Subcutaneous abdominal adipose tissue (tissue), 5 donors: ENCODE results near the gene CHD9NB.

Experiments
- H3K27ac ChIP-seq: one replicate; pipeline ENCODE4 v1.7.0; 2013; ENCODE audit warnings: low read depth, mild to moderate bottlenecking, inconsistent platforms, low read length, moderate library complexity
- H3K27me3 ChIP-seq, 5 donors: one replicate each; pipeline ENCODE4 v1.7.0; 2013; ENCODE audit warnings: low read length in 5 of 5, inconsistent platforms in 1 of 5; ENCODE audit not compliant: control insufficient read depth in 5 of 5, insufficient read depth in 4 of 5
- H3K36me3 ChIP-seq, 5 donors: one replicate each; pipeline ENCODE4 v1.7.0; 2013; ENCODE audit warnings: low read length in 5 of 5; ENCODE audit not compliant: control insufficient read depth in 5 of 5, insufficient read depth in 5 of 5
- H3K4me1 ChIP-seq, 5 donors: one replicate each; pipeline ENCODE4 v1.7.0; 2013; ENCODE audit warnings: low read length in 5 of 5, mild to moderate bottlenecking in 3 of 5, moderate library complexity in 1 of 5; ENCODE audit not compliant: control insufficient read depth in 5 of 5, insufficient read depth in 5 of 5
- H3K4me3 ChIP-seq, 5 donors: one replicate each; pipeline ENCODE4 v1.7.0; 2013; ENCODE audit warnings: low read length in 5 of 5, low read depth in 1 of 5
- H3K9ac ChIP-seq, 5 donors: one replicate each; pipeline ENCODE4 v1.7.0; 2013; ENCODE audit warnings: low read length in 5 of 5, mild to moderate bottlenecking in 4 of 5, moderate library complexity in 3 of 5
- H3K9me3 ChIP-seq, 5 donors: one replicate each; pipeline ENCODE4 v1.7.0; 2013; ENCODE audit warnings: low read length in 5 of 5; ENCODE audit not compliant: control insufficient read depth in 5 of 5
- donor health status: healthy.
- donor health status: healthy.
- donor health status: healthy.
- donor health status: healthy.
- donor health status: healthy.

The CHD9NB gene

DNA sequence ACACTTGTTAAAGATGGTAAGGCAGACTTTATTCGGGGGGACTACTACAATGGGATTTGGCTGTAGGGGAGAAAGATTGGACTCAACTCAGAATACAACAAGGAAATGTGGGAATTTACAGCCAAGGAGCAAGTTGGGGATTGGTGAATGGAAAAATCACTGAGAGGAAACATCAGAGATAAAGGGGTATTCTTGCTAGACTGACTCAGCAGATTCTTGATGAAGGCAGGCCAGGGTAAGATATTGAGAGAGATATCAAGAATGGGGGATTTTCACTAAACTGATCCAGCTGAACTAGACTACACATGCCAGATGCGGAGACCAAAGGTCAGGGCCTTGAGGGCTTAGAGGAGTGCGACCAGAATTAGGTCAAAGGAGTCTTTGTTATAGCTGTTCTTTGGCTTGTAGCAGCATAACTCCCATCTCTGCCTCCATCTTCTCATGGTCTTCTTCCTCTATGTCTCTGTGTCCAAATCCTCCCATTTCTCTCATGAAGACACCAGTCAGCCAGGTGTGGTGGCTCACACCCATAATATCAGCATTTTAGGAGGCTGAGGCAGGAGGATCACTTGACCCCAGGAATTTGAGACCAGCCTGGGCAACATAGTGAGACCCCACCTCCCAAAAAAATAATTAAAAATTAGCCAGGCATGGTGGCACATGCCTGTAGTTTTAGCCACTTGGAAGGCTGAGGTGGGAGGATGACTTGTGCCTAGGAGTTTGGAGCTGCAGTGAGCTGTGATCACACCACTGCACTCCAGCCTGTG is 17.3 kb downstream of the CHD9NB start:
- Histone ChIP-seq H3K27ac (no peak overlapping the region), H3K9ac (no peak overlapping the region), H3K27me3 (no peaks in the 10 kb centered on the region), H3K9me3 (no peaks in the 10 kb centered on the region), H3K4me1 (peaks cover 0 to 7% (median 0%) of the 10 kb centered on the region in 5 donors), H3K4me3 (no peak overlapping the region), H3K36me3 (no peaks in the 10 kb centered on the region)

DNA sequence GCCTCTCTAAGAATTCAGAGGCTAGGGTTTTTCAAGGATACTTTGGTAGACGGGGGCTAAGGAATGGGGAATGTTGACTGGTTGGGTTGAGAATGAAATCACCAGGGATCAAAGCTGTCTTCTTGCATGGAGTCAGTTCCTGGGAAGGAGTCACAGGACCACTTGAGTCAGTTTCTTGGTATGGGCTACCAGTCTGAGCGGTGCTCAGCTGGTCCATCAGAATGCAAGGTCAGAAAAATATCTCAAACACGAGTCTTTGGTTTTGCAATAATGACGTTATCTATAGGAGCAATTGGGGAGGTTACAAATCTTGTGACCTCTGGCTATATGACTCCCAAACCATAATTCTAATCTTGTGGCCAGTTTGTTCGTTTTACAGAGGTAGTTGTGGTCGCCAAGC is 18.4 kb downstream of the CHD9NB start:
- no peak overlapping the region for H3K4me3 ChIP-seq
- H3K4me1 ChIP-seq, result peaks cover 0 to 7% (median 0%) of the 10 kb centered on the region in 5 donors
- H3K9me3 ChIP-seq, result no peaks in the 10 kb centered on the region
- H3K27me3 ChIP-seq, result no peaks in the 10 kb centered on the region
- no peaks in the 10 kb centered on the region for H3K36me3 ChIP-seq
- no peak overlapping the region for H3K9ac ChIP-seq
- no peak overlapping the region for H3K27ac ChIP-seq

GRCh38 chr16:53031323-53031942 is 21.3 kb downstream of the CHD9NB start:
- Histone ChIP-seq H3K9me3 (no peaks in the 10 kb centered on the region), H3K27me3 (no peaks in the 10 kb centered on the region), H3K27ac (no peak overlapping the region), H3K36me3 (no peaks in the 10 kb centered on the region), H3K4me1 (peaks cover 0 to 7% (median 0%) of the 10 kb centered on the region in 5 donors), H3K9ac (no peak overlapping the region), H3K4me3 (no peak overlapping the region)

GRCh38 chr16:53029971-53030370 is 22.7 kb downstream of the CHD9NB start:
- no peak overlapping the region for H3K9ac ChIP-seq
- H3K27ac ChIP-seq, result no peak overlapping the region
- H3K27me3 ChIP-seq, result no peaks in the 10 kb centered on the region
- H3K36me3 ChIP-seq, result no peaks in the 10 kb centered on the region
- no peak overlapping the region for H3K4me3 ChIP-seq
- no peaks in the 10 kb centered on the region for H3K9me3 ChIP-seq
- peaks cover 0 to 7% (median 0%) of the 10 kb centered on the region in 5 donors for H3K4me1 ChIP-seq

DNA sequence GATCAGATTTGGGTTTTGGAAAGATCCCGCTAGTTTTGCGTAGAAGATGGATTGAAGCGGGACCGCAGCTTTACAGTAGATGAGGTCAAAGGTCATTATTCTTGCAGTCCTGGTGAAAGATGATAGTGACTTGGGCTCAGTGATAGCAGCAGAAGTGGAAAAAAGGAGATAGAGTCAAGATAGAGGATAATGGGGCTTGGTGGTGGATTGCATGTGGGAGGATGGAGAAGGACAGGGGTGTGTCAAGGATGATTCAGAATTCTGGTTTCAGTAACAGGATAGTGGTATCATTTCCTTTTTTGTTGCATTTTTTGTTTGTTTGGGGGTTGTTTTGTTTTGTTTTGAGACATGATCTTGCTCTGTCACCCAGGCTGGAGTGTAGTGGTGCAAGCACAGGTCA is 28.7 kb downstream of the CHD9NB start:
- Histone ChIP-seq H3K27me3 (no peaks in the 10 kb centered on the region), H3K36me3 (no peaks in the 10 kb centered on the region), H3K4me1 (no peaks in the 10 kb centered on the region), H3K9ac (no peak overlapping the region), H3K27ac (no peak overlapping the region), H3K4me3 (no peak overlapping the region), H3K9me3 (no peaks in the 10 kb centered on the region)

DNA sequence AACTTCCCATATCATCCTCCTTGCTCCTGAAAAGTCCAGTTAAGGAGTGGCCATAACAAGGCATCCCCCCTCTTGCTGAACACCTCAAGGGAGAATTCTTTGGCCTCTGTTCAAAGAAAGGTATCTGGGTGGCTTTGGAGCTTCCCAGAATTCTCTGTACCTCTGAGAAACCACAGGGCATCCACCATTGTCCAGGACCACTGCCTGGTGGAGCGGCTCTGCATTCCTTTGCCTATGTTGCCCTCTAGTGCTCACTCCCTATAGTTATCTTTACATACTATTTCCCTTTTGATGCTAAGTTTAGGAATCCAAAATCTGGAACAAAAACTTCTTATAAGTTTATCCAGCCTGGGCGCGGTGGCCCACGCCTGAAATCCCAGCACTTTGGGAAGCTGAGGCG is 30.3 kb downstream of the CHD9NB start:
- no peaks in the 10 kb centered on the region for H3K4me1 ChIP-seq
- H3K27ac ChIP-seq, result no peak overlapping the region
- H3K27me3 ChIP-seq, result no peaks in the 10 kb centered on the region

GRCh38 chr16:53018834-53019416 is 33.8 kb downstream of the CHD9NB start:
- H3K9ac ChIP-seq, result no peak overlapping the region
- H3K27ac ChIP-seq, result no peak overlapping the region
- peaks cover 0 to 5% (median 4%) of the 10 kb centered on the region in 5 donors for H3K4me1 ChIP-seq
- no peaks in the 10 kb centered on the region for H3K27me3 ChIP-seq
- H3K9me3 ChIP-seq, result no peaks in the 10 kb centered on the region
- no peak overlapping the region for H3K4me3 ChIP-seq
- H3K36me3 ChIP-seq, result no peaks in the 10 kb centered on the region

More for the DNA sequence above, 30.3 kb downstream of the CHD9NB start:
- no peaks in the 10 kb centered on the region for H3K9me3 ChIP-seq
- no peak overlapping the region for H3K4me3 ChIP-seq
- H3K36me3 ChIP-seq, result no peaks in the 10 kb centered on the region
- H3K9ac ChIP-seq, result no peak overlapping the region

DNA sequence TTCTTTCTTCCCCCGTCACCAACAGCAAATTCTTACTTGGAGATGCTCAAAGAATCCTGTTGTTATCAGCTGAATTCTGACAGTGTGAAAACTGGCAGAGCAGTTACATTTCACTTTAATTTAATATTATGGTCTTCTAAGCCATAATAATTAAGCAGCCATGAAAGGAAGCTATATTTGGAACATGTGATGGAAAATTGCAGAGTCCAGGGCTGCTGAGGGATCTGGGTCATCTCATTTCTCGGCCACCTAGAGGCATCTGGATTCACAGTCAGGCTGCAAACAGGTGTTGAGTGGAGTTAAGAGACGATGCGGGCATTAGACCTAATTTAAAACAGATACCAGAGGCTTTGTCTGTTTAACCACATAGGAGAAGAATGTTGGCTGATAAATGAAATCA is 38.4 kb downstream of the CHD9NB start:
- peaks cover 0 to 2% (median 0%) of the 10 kb centered on the region in 5 donors for H3K9me3 ChIP-seq
- no peak overlapping the region for H3K27ac ChIP-seq
- no peak overlapping the region for H3K9ac ChIP-seq
- no peaks in the 10 kb centered on the region for H3K27me3 ChIP-seq
- H3K4me3 ChIP-seq, result no peak overlapping the region
- peaks cover 0 to 6% (median 4%) of the 10 kb centered on the region in 5 donors for H3K4me1 ChIP-seq
- H3K36me3 ChIP-seq, result no peaks in the 10 kb centered on the region

GRCh38 chr16:53007095-53007494 is 45.6 kb downstream of the CHD9NB start:
- Histone ChIP-seq H3K4me1 (no peaks in the 10 kb centered on the region), H3K9me3 (peaks cover 0 to 2% (median 0%) of the 10 kb centered on the region in 5 donors), H3K27ac (no peak overlapping the region), H3K4me3 (no peak overlapping the region), H3K9ac (no peak overlapping the region), H3K36me3 (peaks cover 0 to 2% (median 0%) of the 10 kb centered on the region in 5 donors), H3K27me3 (no peaks in the 10 kb centered on the region)

GRCh38 chr16:52997922-52998321 is 54.8 kb downstream of the CHD9NB start:
- Histone ChIP-seq H3K4me3 (no peak overlapping the region), H3K9me3 (peaks cover 0 to 2% (median 0%) of the 10 kb centered on the region in 5 donors), H3K9ac (no peak overlapping the region), H3K4me1 (no peaks in the 10 kb centered on the region), H3K27me3 (no peaks in the 10 kb centered on the region), H3K27ac (no peak overlapping the region), H3K36me3 (no peaks in the 10 kb centered on the region)
